ENCODE results near the gene SMARCA4. TPM values are rescaled to one million over a fixed set of nuclear protein-coding genes. Genes with fewer than 3 reads are reported as not detected.

SMARCA4 gene
- total and polyA plus RNA-seq, 2 experiments from 2014 or later, result 177 to 336 TPM

DNA sequence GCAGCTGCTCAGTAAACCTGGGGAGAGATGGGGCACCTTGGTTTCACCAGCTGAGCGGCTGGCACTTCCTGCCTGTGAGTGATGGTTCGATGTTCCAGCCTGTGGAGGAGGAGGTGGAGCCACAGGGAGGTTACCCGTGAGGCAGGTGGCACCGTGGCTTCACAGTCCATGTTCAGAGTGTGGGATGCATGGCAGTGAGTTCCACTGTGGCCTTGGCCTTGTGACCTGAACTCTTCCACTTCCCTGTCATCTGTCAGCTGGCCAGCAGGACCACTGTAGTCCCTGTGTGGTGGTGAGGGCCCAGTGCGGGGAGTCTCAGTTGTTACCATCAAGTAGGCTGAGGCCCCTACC, 16.9 kb downstream of the SMARCA4 start:
- Histone ChIP-seq H2AFZ (no peak overlapping the region), H3K4me2 (no peak overlapping the region), H3K4me3 (no peak overlapping the region), H3K36me3 (ENCODE audit: insufficient read depth) (no peaks in the 10 kb centered on the region), H3K27ac (ENCODE audit: low read depth) (no peak overlapping the region), H3K79me2 (replicated peaks; ENCODE audit: insufficient read depth) (peaks cover 100% of the 10 kb centered on the region), H3K4me1 (ENCODE audit: insufficient read depth) (no peaks in the 10 kb centered on the region; the same call in none of the 2 replicates), H3K9me2 (ENCODE audit: insufficient read depth) (no peaks in the 10 kb centered on the region), H3K27me3 (ENCODE audit: insufficient read depth) (no peaks in the 10 kb centered on the region), H3F3A (replicated peaks; ENCODE audit: low read depth) (0 out of 2 replicates have a peak, but pooled peaks cover 15% of the 10 kb centered on the region), H4K20me1 (replicated peaks; ENCODE audit: insufficient read depth) (peaks cover 74% of the 10 kb centered on the region)
- no peak for DNase-seq (ENCODE audit: low spot score)
- Mint-ChIP-seq H3K27ac (no peak overlapping the region), H3K27me3 (ENCODE audit: insufficient read depth, low read depth, poor library complexity) (peaks cover 4% of the 10 kb centered on the region), H3K4me1 (peaks cover 21% of the 10 kb centered on the region; the same call in 2 of the 3 replicates), H3K4me3 (no peak overlapping the region), H3K9me3 (peaks cover 7% of the 10 kb centered on the region), H3K36me3 (ENCODE audit: low read depth) (peaks cover 25% of the 10 kb centered on the region)
- no peak for ATAC-seq
- TF ChIP-seq CREB1 (CRISPR knock-in tag; IDR thresholded peaks at IDR 0.05; ENCODE audit: low read depth) (no peak), NANOG (IDR thresholded peaks at IDR 0.05; ENCODE audit: borderline replicate concordance) (no peak), ZNF331 (CRISPR knock-in tag; IDR thresholded peaks at IDR 0.05; ENCODE audit: low read depth) (no peak), EZH2phosphoT487 (IDR thresholded peaks at IDR 0.05; ENCODE audit: unreplicated experiment) (no peak), EZH2 (IDR thresholded peaks at IDR 0.05; ENCODE audit: low read depth, unreplicated experiment) (no peak)
- TF ChIP-seq, protein P1, sequence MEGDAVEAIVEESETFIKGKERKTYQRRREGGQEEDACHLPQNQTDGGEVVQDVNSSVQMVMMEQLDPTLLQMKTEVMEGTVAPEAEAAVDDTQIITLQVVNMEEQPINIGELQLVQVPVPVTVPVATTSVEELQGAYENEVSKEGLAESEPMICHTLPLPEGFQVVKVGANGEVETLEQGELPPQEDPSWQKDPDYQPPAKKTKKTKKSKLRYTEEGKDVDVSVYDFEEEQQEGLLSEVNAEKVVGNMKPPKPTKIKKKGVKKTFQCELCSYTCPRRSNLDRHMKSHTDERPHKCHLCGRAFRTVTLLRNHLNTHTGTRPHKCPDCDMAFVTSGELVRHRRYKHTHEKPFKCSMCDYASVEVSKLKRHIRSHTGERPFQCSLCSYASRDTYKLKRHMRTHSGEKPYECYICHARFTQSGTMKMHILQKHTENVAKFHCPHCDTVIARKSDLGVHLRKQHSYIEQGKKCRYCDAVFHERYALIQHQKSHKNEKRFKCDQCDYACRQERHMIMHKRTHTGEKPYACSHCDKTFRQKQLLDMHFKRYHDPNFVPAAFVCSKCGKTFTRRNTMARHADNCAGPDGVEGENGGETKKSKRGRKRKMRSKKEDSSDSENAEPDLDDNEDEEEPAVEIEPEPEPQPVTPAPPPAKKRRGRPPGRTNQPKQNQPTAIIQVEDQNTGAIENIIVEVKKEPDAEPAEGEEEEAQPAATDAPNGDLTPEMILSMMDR (conservative IDR thresholded peaks at IDR 0.05; ENCODE audit: low read depth in 2 of 2), result no peak
- TF ChIP-seq, protein P2, sequence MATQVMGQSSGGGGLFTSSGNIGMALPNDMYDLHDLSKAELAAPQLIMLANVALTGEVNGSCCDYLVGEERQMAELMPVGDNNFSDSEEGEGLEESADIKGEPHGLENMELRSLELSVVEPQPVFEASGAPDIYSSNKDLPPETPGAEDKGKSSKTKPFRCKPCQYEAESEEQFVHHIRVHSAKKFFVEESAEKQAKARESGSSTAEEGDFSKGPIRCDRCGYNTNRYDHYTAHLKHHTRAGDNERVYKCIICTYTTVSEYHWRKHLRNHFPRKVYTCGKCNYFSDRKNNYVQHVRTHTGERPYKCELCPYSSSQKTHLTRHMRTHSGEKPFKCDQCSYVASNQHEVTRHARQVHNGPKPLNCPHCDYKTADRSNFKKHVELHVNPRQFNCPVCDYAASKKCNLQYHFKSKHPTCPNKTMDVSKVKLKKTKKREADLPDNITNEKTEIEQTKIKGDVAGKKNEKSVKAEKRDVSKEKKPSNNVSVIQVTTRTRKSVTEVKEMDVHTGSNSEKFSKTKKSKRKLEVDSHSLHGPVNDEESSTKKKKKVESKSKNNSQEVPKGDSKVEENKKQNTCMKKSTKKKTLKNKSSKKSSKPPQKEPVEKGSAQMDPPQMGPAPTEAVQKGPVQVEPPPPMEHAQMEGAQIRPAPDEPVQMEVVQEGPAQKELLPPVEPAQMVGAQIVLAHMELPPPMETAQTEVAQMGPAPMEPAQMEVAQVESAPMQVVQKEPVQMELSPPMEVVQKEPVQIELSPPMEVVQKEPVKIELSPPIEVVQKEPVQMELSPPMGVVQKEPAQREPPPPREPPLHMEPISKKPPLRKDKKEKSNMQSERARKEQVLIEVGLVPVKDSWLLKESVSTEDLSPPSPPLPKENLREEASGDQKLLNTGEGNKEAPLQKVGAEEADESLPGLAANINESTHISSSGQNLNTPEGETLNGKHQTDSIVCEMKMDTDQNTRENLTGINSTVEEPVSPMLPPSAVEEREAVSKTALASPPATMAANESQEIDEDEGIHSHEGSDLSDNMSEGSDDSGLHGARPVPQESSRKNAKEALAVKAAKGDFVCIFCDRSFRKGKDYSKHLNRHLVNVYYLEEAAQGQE (IDR thresholded peaks at IDR 0.05; ENCODE audit: unreplicated experiment), result no peak
- TF ChIP-seq, protein P3, sequence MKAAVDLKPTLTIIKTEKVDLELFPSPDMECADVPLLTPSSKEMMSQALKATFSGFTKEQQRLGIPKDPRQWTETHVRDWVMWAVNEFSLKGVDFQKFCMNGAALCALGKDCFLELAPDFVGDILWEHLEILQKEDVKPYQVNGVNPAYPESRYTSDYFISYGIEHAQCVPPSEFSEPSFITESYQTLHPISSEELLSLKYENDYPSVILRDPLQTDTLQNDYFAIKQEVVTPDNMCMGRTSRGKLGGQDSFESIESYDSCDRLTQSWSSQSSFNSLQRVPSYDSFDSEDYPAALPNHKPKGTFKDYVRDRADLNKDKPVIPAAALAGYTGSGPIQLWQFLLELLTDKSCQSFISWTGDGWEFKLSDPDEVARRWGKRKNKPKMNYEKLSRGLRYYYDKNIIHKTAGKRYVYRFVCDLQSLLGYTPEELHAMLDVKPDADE (IDR thresholded peaks at IDR 0.05), result no peak

DNA sequence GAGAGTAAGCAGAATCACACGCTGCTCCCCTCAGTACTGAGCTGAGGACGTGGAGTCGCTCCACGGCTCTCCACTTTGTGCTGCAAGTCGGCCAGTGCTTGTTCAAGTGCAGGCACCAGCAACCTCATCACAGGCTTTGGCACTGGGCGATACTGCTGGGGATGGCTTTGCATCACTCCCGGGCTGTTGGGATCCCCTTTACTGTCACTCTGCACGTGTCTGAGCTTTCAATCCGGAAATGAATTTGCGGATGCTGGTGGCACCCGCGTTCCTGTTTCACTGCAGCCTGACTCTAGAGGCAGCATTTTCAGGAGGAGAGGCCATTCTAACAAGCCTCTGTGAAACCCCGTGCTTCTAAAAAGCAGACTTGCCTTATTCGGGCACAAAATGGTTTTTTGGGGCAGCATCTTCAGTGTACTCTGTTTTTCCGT, 19.1 kb downstream of the SMARCA4 start:
- Mint-ChIP-seq H3K4me3 (no peak overlapping the region), H3K9me3 (no peaks in the 10 kb centered on the region; the same call in 2 of the 3 replicates), H3K27me3 (ENCODE audit: insufficient read depth, low read depth, poor library complexity) (peaks cover 4% of the 10 kb centered on the region), H3K27ac (no peak overlapping the region; the same call in 1 of the 2 replicates), H3K4me1 (peaks cover 23% of the 10 kb centered on the region; the same call in 2 of the 3 replicates), H3K36me3 (ENCODE audit: low read depth) (peaks cover 23% of the 10 kb centered on the region)
- Histone ChIP-seq H3K9me2 (ENCODE audit: insufficient read depth) (no peaks in the 10 kb centered on the region), H4K20me1 (replicated peaks; ENCODE audit: insufficient read depth) (peaks cover 83% of the 10 kb centered on the region), H3K4me3 (no peak overlapping the region), H3K4me2 (no peak overlapping the region), H3K4me1 (ENCODE audit: insufficient read depth) (no peaks in the 10 kb centered on the region; the same call in none of the 2 replicates), H3K79me2 (replicated peaks; ENCODE audit: insufficient read depth) (peaks cover 97% of the 10 kb centered on the region), H2AFZ (no peak overlapping the region), H3K27ac (ENCODE audit: low read depth) (0 out of 2 replicates have a peak overlapping the region, but pooled peaks have one; percentile 19), H3K36me3 (ENCODE audit: insufficient read depth) (peaks cover 5% of the 10 kb centered on the region; the same call in 1 of the 2 replicates), H3F3A (replicated peaks; ENCODE audit: low read depth) (0 out of 2 replicates have a peak, but pooled peaks cover 13% of the 10 kb centered on the region), H3K27me3 (ENCODE audit: insufficient read depth) (no peaks in the 10 kb centered on the region)
- DNase-seq (ENCODE audit: low spot score) (no peak), ATAC-seq (no peak)
- no peak for TF ChIP-seq STAT1 (IDR thresholded peaks at IDR 0.05; ENCODE audit: unreplicated experiment)
- TF ChIP-seq NANOG (IDR thresholded peaks at IDR 0.05; ENCODE audit: borderline replicate concordance), result no peak
- TF ChIP-seq, protein P1 (conservative IDR thresholded peaks at IDR 0.05; ENCODE audit: low read depth in 2 of 2), result no peak
- no peak for TF ChIP-seq EZH2 (IDR thresholded peaks at IDR 0.05; ENCODE audit: low read depth, unreplicated experiment)
- no peak for TF ChIP-seq POLR2AphosphoS5 (IDR thresholded peaks at IDR 0.05; ENCODE audit: low read depth)
- no peak for TF ChIP-seq ZNF331 (CRISPR knock-in tag; IDR thresholded peaks at IDR 0.05; ENCODE audit: low read depth)
- no peak for TF ChIP-seq CREB1 (CRISPR knock-in tag; IDR thresholded peaks at IDR 0.05; ENCODE audit: low read depth)

Data from GM23338 (cell line).